DMS53 treated with DMSO at 0.1 percent for 48 hours (cell line): Measurements from ENCODE around the gene PRSS22.

Experiments used
- DNase-seq: peaks from one replicate; lab custom pipeline; 2025; ENCODE audit not compliant: unreplicated experiment; lab: John Stamatoyannopoulos, UW

Gene PRSS22

DNA sequence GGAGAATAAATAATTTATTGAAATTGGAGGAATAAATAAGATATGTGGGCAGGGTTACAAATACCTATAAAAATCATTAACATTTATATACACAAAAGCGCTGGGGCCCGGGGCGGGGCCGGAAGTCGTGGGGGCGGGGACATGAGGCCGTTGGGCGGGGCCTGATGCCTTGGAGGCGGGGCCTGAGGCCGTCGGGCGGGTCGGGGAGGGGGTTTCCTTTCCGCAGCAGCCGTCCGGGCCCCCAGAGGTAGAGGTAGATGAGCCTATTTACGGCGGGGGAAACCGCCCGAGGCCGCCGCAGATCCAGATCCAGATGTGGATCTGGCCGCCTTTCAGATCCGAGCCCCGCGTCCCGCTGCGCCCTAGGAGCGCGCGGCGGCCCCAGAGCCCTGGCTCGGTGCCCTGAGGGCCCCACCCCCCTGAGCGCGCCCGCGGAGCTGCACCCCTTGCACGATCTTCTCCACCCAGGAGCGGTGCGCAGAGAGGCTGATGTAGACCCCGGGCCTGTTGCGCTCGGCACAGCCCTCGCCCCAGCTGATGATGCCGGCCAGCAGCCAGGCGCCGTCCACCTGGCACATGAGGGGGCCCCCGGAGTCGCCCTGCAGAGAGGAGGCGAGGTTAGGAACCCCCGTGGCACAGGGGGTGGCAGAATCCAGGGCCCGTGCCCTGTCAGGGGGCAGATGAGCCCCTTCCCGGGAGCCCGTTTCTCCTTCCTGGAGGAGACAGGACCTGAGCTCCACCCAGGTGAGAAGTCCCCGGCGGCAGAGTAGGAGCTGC is 5.1 kb downstream of the PRSS22 start:
- no peak for DNase-seq

GRCh38 chr16:2852003-2852730 is 5.8 kb downstream of the PRSS22 start:
- DNase-seq, result no peak

- no peak for DNase-seq
These were observed 8.8 kb downstream of the PRSS22 start for GRCh38 chr16:2848933-2849725.

GRCh38 chr16:2846511-2847310 is 11.3 kb downstream of the PRSS22 start:
- no peak for DNase-seq

DNA sequence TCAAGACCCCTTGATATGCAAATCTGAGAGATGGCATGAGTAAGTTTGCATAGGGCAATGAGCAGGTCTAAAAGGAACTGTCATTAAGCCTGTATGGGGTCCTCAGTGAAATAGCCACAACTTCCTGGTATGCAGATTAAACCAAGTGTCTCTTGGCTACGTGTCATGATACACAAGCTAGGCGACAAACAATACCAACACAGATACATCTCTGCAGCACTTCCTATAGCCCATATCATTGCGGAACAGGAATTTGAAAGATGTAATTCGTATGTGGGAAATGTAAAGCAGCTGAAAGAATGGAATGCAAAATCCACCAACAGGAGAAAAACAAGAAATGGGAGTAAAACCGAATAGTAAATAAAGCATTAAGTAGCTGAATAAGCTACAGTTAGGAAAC is 12.9 kb downstream of the PRSS22 start:
- no peak for DNase-seq

DNA sequence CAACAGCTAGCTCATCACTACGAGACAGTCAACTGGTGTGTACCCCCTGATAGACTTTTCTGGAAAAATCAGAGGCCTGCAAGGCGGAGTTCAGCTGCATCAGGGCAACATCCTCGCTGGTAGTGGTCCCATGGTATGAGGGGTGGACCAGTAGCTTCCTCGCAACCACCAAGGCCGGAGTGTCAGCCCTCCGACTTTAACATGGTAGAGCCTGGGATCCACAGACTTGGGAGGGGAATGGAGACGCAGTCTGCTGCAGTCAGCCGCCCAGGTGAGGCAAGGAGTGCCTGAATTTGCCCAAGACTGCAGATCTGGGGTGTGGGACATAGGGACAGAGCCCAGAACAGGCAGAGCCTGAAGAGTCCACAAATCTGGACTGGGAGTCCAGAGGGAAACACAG is 14.4 kb downstream of the PRSS22 start:
- DNase-seq, result no peak

- no peak for DNase-seq
These were observed 15.5 kb downstream of the PRSS22 start for GRCh38 chr16:2842340-2843000.

DNA sequence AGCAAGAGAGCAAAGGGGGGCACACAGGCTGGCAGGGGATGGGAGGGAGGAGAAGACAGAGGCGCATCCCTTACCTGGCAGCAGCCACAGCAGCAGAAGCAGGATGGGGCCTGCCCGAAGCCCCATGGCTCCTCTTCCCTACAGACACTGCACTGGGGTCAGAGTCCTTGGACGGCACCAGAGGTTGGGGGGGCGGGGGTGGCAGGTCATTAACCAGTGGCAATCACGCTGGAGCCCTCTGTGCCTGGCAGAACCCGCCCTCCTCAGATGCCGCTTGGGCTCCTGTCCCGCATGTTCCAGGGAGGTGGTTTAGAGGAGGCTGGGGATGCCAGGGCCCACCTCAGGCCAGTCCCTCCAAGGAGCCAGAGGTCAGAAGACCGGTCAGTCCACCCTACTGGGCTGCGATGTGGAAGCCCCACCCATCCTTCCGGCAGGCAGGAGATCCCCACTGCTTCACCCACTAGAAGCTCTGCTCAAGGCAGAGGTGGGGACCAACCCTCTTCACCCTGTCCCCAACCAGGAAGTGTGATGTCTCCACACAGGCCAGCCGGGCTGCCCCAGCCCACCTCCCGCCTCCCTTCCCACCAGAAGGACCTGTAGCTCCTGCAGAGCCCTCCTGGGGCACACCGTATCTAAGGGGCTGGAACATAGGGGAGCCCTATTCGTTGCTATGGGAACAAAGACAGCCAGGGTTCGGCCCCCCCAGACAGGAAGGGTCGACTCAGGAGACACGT is 16.2 kb downstream of the PRSS22 start:
- no peak for DNase-seq

GRCh38 chr16:2840914-2841313 is 17.1 kb downstream of the PRSS22 start:
- DNase-seq, result no peak

GRCh38 chr16:2839650-2840450 is 18.1 kb downstream of the PRSS22 start:
- DNase-seq, result no peak

DNA sequence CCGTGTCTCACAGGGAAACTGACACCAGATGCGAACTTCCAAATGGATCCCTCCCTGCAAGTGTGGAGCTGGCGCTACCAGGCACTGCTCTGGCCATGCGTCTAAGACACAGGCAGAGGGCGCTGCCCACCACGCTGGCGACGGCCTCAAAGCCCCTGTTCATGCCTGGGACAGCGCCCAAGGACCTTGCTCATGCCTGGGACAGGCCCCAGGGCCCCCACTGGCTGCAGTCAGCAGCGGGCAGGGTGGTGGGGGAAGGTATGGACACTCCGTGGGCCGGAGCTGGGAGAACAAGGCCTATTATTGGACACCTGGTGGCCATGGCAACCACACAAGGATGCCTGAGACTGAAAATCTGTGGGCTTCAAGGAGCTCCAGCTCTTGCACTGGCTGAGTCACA is 19.0 kb downstream of the PRSS22 start:
- peak; percentile 37 for DNase-seq

DNA sequence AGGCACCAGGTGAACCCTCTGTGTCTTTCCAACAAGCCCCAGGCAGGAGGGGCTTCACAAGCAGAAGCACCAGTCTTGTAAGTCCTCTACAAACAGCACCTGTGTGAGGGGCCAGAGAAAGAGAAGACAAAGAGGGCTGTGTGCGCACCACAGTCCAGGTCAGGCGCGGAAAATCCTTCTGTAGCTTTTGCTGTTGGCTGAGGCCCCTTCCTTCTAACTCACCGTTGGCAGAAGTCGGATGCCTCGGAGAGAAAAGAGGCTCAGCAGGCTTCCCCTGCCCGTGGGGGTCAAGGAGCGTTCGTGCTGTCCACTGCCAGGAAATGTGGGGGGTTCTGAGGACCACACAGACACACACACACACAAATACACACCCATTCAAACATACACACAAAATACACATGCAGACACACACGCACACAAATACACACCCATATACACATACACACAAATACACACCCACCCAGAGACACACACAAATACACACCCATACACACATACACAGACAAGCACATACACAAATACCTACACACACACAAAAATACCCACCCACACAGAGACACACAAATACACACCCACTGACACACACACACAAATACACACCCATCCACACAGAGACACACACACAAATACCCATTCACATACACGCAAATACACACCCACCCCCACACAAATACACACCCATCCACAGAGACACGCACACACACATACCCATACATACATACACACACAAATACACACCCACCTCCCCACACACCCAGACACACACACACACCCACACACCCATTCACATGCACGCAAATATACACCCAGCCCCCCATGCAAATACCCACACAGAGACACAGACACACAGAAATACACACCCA is 21.1 kb downstream of the PRSS22 start:
- DNase-seq, result no peak

DNA sequence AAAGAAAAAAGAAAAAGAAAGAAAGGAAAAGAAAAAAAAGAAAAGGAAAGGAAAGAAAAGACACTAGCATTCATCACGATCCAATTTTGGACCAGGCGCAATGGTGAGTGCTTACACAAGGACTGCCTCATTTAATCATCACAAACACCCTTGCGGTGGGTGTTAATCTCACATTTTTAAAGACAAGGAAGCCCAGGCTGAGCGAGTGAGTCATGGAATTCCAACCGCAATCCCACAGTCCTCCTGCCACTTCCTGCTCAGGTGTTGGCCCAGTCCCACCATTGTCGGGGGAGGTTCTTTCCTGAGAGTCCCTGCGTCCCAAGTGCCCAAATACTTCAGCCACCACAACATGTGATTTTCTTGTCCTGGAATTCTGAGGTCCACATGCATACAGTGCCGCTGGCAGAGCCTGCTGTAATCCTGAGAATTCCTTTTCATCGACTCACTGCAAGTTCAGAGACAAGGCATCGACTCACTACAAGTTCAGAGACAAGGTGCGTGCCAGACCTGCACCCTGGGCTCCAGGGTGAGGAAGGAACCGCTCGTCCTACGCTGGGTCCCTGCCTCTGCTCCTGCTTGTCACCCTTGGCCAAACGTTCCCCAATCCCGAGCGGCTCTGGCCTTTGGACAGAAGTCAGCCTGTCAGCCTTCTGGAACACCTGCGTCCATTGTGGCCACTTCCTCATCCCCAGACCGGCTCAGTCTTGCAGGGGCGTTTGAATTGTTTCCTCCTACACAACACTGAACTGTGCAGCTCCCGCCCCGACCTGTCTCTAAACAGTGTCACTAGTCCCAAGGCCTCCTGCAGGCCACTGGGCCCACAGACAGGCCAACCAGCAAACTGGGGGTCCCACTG is 22.1 kb downstream of the PRSS22 start:
- peak; percentile 34 for DNase-seq

DNA sequence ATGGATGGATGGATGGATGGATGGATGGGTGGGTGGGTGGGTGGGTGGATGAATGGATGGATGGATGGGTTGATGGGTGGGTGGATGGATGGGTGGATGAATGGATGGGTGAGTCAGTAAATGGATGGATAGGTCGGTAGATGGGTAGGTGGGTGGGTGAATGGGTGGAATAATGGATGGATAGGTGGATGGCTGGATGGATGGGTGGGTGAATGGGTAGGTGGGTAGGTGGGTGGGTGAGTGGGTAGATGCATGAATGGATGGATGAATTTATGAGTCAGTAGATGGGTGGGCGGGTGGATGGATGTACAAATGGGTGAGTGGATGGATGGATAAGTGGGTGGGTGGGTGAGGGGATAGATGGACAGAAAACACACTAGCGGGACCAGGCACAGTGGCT is 23.0 kb downstream of the PRSS22 start:
- no peak for DNase-seq

- no peak for DNase-seq
These were observed 24.2 kb downstream of the PRSS22 start for GRCh38 chr16:2833776-2834175.

DNA sequence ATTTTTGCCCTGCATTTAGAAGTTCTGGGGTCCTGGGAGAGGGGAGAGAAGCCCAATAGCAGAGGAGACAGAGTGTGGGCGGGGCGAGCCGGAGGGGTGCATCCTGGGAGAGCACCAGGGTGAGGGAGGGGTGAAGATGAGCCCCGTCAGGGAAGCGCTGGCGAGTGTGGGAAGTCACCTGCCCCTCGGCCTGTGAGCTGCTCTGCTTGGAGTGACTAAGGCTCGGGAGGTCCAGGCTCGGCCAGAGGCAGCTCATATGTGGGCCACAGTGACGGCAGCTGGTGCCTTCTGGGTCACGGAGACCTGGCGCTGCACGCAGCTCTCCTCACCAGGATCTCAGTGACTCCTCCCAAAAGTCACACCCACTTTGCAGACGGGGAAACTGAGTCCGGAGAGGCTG is 26.8 kb downstream of the PRSS22 start:
- no peak for DNase-seq

- DNase-seq, result no peak
These were observed 27.6 kb downstream of the PRSS22 start for GRCh38 chr16:2830355-2830695.
